Panc1 (cell line): ENCODE data around the gene TLCD2. TPM values are rescaled to one million over a fixed set of nuclear protein-coding genes. Genes with fewer than 3 reads are reported as not detected.
A peak's percentile ranks its signal among the peaks of the same experiment; 100 is the strongest.
"Not testable (repeated sequence)": the region's sequence is repeated elsewhere in the genome, so short reads cannot be mapped to it uniquely, and the experiment has no call there.

ENCODE experiments used
- ATAC-seq: fragments of 200-7000 bp; cut with Tn5 transposase; 2 replicates; pipeline ENCODE4 v1.9.1; 2020; ENCODE audit warnings: mild to moderate bottlenecking, moderate library complexity
- BruUV-seq: library from RNA; stranded (reverse); fragments of 400-500 nt; replicated peaks from 2 replicates; lab custom pipeline; 2021; lab: Mats Ljungman, UMichigan
- CTCF ChIA-PET: fragments of 300-600 bp; sonication (Branson Sonifier 250); formaldehyde crosslinking; loops from one replicate; lab custom pipeline; 2022; ENCODE audit warnings: antibody characterized with exemption; lab: Charles Lee
- POLR2A ChIA-PET: fragments of 300-600 bp; sonication (Branson Sonifier 250); formaldehyde crosslinking; loops from one replicate; lab custom pipeline; 2022; ENCODE audit warnings: antibody characterized with exemption; lab: Charles Lee
- DNase-seq: peaks from one replicate; pipeline ENCODE4 v3.0.0-alpha.2; 2010; ENCODE audit warnings: low read depth, low spot score
- H3K27ac ChIP-seq: 2 replicates; pipeline ENCODE4 v1.5.1; 2011; ENCODE audit warnings: mild to moderate bottlenecking, low read length, inconsistent platforms
- H3K27me3 ChIP-seq: fragments of 200-500 bp; sonication (Bioruptor generic); 2 replicates; pipeline ENCODE4 v1.6.0; 2014; ENCODE audit warnings: low read length, inconsistent platforms; ENCODE audit not compliant: control insufficient read depth, insufficient read depth
- H3K36me3 ChIP-seq: fragments of 200-500 bp; sonication (Bioruptor generic); 2 replicates; pipeline ENCODE4 v1.5.1; 2014; ENCODE audit warnings: inconsistent platforms, mild to moderate bottlenecking, low read length, moderate library complexity; ENCODE audit not compliant: control insufficient read depth, insufficient read depth
- H3K4me1 ChIP-seq: 2 replicates; pipeline ENCODE4 v1.5.1; 2011; ENCODE audit warnings: inconsistent platforms, mild to moderate bottlenecking, low read length, moderate library complexity; ENCODE audit not compliant: control insufficient read depth, insufficient read depth
- H3K4me3 ChIP-seq, 2 experiments: 2 replicates each; pipeline ENCODE4 v1.5.1; 2011 to 2012; ENCODE audit warnings: low read depth in 2 of 2, low read length in 2 of 2, mild to moderate bottlenecking in 2 of 2, inconsistent platforms in 1 of 2, moderate library complexity in 1 of 2
- H3K9me3 ChIP-seq: fragments of 200-500 bp; sonication (Bioruptor generic); 2 replicates; pipeline ENCODE4 v1.5.1; 2014; ENCODE audit warnings: low read depth, mild to moderate bottlenecking, inconsistent platforms, low read length, moderate library complexity; ENCODE audit not compliant: control insufficient read depth, insufficient read depth
- CTCF ChIP-seq: fragments of 450-650 bp; IDR thresholded peaks from 2 replicates; pipeline ENCODE4 v1.5.1; 2017; ENCODE audit warnings: mild to moderate bottlenecking
- POLR2AphosphoS5 ChIP-seq: IDR thresholded peaks from 2 replicates; pipeline ENCODE4 v1.6.1; 2012; ENCODE audit warnings: mild to moderate bottlenecking, low read depth, low read length, moderate library complexity
- REST ChIP-seq, 2 experiments: IDR thresholded peaks; 2 replicates each; pipeline ENCODE4 v1.6.1; 2011 to 2012; ENCODE audit warnings: low read depth in 2 of 2, control low read depth in 1 of 2, low read length in 1 of 2, mild to moderate bottlenecking in 1 of 2, moderate library complexity in 1 of 2; ENCODE audit not compliant: insufficient read depth in 1 of 2
- SIN3A ChIP-seq: IDR thresholded peaks from 2 replicates; pipeline ENCODE4 v1.6.1; 2012; ENCODE audit warnings: low read depth, mild to moderate bottlenecking, low read length, moderate library complexity, borderline replicate concordance; ENCODE audit not compliant: insufficient read depth
- TCF7L2 ChIP-seq: IDR thresholded peaks from 2 replicates; pipeline ENCODE4 v1.6.1; 2011; ENCODE audit warnings: mild to moderate bottlenecking, low read depth, low read length, inconsistent platforms
- in situ Hi-C: cut with HindIII; loops from 2 replicates; pipeline ENCODE4 v1.10.0; 2016; ENCODE audit warnings: low sequenced_read_pairs, low pct_unique_long_range_greater_than_20kb
- intact Hi-C: fragments of 100-400 bp; cut with micrococcal nuclease; formaldehyde crosslinking; loops from one replicate; pipeline ENCODE4 v1.10.0; 2022; ENCODE audit not compliant: unreplicated experiment
- total RNA-seq: library from RNA; stranded (reverse); gene quantifications from one replicate; pipeline ENCODE4 v1.2.1, GENCODE V29; 2021; ENCODE audit not compliant: unreplicated experiment

Gene TLCD2
- total RNA-seq, 1 experiment from 2014 or later: 7.0 TPM

- no TSS peak for BruUV-seq
- POLR2A ChIA-PET: interaction anchor here (0.6 kb wide), 1 partner anchor 136 kb away, joined by 5 read pairs; no protein-coding TSS in a partner anchor
- ATAC-seq (peak; percentile 78), DNase-seq (no peak)
- in situ Hi-C loops: no loop called here
- CTCF ChIA-PET: no interaction called here
- Histone ChIP-seq H3K4me1 (peaks cover 3% of the 10 kb centered on the region), H3K27me3 (no peaks in the 10 kb centered on the region), H3K36me3 (no peaks in the 10 kb centered on the region), H3K27ac (peak overlapping the region; percentile 74), H3K4me3 (peak overlapping the region; percentile 53 to 61), H3K9me3 (no peaks in the 10 kb centered on the region)
- intact Hi-C loops: loop anchor here (5.0 kb wide), 1 partner anchor 57 kb away; no protein-coding TSS in a partner anchor
- TF ChIP-seq TCF7L2: no peak
- no peak for TF ChIP-seq CTCF
- TF ChIP-seq REST (IDR thresholded peaks at IDR 0.05; ENCODE audit: insufficient read depth in 1 of 2, low read depth in 2 of 2, low read length in 1 of 2): no peak
Measured at GRCh38 chr17:1724869-1725641, 14.9 kb upstream of the TLCD2 start.

GRCh38 chr17:1724351-1724868 lies 14.2 kb upstream of the TLCD2 start, which contains the start of gene WDR81:
Gene WDR81, plus strand, starts transcription at chr17:1724704. Its CDS starts 256 bp downstream, at chr17:1724960.
- no peaks in the 10 kb centered on the region for H3K9me3 ChIP-seq
- no peaks in the 10 kb centered on the region for H3K36me3 ChIP-seq
- no peaks in the 10 kb centered on the region for H3K27me3 ChIP-seq
- in situ Hi-C loops (no loop called here), intact Hi-C loops (loop anchor here (5.0 kb wide), 1 partner anchor 58 kb away; no protein-coding TSS in a partner anchor)
- no TSS peak for BruUV-seq
- ATAC-seq (peak; percentile 87), DNase-seq (no peak)
- ChIA-PET POLR2A (no interaction called here), CTCF (no interaction called here)
- H3K4me1 ChIP-seq: peaks cover 3% of the 10 kb centered on the region
- TF ChIP-seq CTCF (no peak), TCF7L2 (no peak), SIN3A (peak; percentile 96; the same call in 1 of the 2 replicates), POLR2AphosphoS5 (peak; percentile 38), REST (IDR thresholded peaks at IDR 0.05; ENCODE audit: insufficient read depth in 1 of 2, low read depth in 2 of 2, low read length in 1 of 2) (no peak)
- peak within 1 kb of the TSS; percentile 53 to 61 for H3K4me3 ChIP-seq
- H3K27ac ChIP-seq: peak within 1 kb of the TSS; percentile 74

GRCh38 chr17:1722022-1722421 lies 11.8 kb upstream of the TLCD2 start:
- POLR2A ChIA-PET, H3K36me3 ChIP-seq, in situ Hi-C loops, ATAC-seq, H3K27ac ChIP-seq, BruUV-seq, H3K9me3 ChIP-seq, H3K27me3 ChIP-seq, DNase-seq, H3K4me3 ChIP-seq: not testable (repeated sequence)
- CTCF ChIA-PET: interaction anchor here (0.7 to 3.2 kb wide), 3 partner anchors 28 to 142 kb away, joined by 3 to 16 read pairs (median 5); no protein-coding TSS in a partner anchor
- intact Hi-C loops: loop anchor here (5.0 kb wide), 1 partner anchor 60 kb away; no protein-coding TSS in a partner anchor
- peaks cover 16% of the 10 kb centered on the region for H3K4me1 ChIP-seq
